Urinary bladder (tissue), 4 donors: ENCODE results near the gene RTN4R. TPM values are rescaled to one million over a fixed set of nuclear protein-coding genes. Genes with fewer than 3 reads are reported as not detected.

Experiments
- DNase-seq: peaks from one replicate; pipeline ENCODE4 v3.0.0-alpha.2; 2015; ENCODE audit errors: extremely low spot score
- H3K27ac ChIP-seq: one replicate; pipeline ENCODE4 v1.5.1; 2013; ENCODE audit warnings: low read depth, mild to moderate bottlenecking, moderate library complexity
- H3K36me3 ChIP-seq: one replicate; pipeline ENCODE4 v1.6.1; 2013; ENCODE audit warnings: mild to moderate bottlenecking, moderate library complexity; ENCODE audit not compliant: insufficient read depth
- H3K4me1 ChIP-seq: one replicate; pipeline ENCODE4 v1.6.1; 2013; ENCODE audit warnings: mild to moderate bottlenecking, moderate library complexity; ENCODE audit not compliant: insufficient read depth
- H3K4me3 ChIP-seq: one replicate; pipeline ENCODE4 v1.5.1; 2013; ENCODE audit warnings: low read depth, low read length
- WGBS: extraction: QIAGEN DNeasy Blood & Tissue Kit; methylation state at CpG from one replicate; pipeline ENCODE4 v1.1.7; 2013; 5-methylcytosine and 5-hydroxymethylcytosine counted together
- polyA plus RNA-seq: library from polyadenylated mRNA; stranded (reverse); fragments of 200-250 nt; gene quantifications from one replicate; pipeline ENCODE4 v1.2.3, GENCODE V29; 2013
- total RNA-seq: library from RNA; depleted of rRNA; stranded (reverse); fragments of >200 nt; gene quantifications from one replicate; pipeline ENCODE4 v1.2.3, GENCODE V29; 2014
- donor health status: healthy with polysubstance abuse.
- donor health status: healthy.

The RTN4R gene
- total and polyA plus RNA-seq, 2 donors, result 1.1 to 3.1 TPM

DNA sequence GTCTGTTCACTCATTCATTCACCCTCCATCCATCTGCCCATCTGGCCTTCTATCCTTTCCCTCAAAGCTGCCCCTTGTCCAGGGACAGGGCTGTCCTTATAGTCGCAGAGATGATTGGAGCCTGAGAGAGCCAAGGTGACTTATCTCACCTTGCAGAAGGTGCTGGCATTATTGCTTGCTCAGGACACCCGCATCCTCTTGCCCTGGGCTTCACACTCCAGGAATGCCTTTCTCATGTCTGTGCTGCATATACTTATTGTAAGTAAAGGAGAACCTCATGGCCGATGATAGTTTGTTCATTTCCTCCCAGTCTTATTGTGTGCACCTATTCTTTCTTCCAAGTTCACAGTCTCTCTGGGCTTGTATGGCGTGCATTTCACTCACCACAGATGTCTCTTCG is 68.2 kb downstream of the RTN4R start:
- Histone ChIP-seq H3K36me3 (no peaks in the 10 kb centered on the region), H3K27ac (no peak overlapping the region), H3K4me3 (no peak overlapping the region), H3K4me1 (no peaks in the 10 kb centered on the region)
- no peak for DNase-seq
- 94% methylated on average over 5 of the region's 5 CpGs for WGBS

DNA sequence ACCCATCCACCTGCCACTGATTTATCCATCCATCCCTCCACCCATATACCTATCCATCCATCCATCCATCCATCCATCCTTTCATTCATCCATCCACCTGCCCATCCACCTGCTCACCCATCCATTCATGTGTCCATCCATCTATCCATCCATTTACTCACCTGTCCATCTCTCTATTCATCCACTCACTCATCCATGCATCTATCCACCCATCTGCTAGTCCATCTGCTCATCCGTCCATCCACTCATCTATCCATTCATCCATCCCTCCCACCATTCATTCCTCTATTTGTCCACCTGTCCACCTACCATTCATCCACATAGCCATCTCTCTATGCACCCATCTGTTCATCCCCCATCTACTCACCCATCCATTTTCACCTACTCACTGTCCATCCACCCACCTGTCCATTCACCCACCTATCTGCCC is 68.7 kb downstream of the RTN4R start:
- Histone ChIP-seq H3K4me1 (no peaks in the 10 kb centered on the region), H3K27ac (no peak overlapping the region), H3K36me3 (no peaks in the 10 kb centered on the region), H3K4me3 (no peak overlapping the region)
- 85% methylated on average over 1 of the region's 1 CpG for WGBS
- no peak for DNase-seq

DNA sequence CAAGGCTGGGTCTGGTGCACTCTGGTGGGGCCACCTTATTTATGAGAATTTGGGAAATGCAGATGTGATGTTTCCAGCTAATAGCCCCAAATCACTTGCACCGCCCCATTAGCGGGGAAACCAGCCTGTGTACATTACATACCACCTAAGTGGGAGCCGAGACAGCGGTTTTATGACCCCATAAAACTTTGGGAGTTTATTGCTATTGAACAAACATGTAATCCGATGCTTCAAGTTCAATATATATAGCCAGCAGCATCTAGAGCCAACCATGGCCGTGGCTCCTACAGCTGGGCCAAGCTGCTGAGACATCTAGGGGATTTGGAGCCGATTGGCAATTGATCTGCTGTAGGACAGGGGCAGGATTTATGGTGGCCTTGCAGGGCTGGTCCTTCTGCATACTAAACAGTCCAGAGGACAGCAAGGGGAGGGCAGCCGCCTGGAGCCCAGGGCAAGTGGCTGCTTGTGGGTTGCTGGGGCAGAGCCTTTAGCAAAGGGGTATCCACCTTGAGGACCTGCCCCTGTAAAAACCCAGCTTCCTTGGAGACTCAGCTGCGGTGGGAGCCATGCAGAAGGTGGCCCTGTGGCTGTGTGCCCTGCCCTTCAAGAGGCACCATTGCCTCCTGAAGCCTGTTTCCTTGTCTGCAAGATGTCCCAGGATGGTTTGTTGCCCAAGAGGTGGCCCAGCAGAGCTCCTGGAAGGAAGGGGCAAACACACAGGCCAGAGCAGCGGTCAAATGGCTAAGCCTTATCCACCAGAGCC is 69.4 kb downstream of the RTN4R start:
- peak; percentile 79 for DNase-seq
- WGBS, result 45% methylated on average over 10 of the region's 10 CpGs
- no peaks in the 10 kb centered on the region for H3K4me1 ChIP-seq
- no peak overlapping the region for H3K4me3 ChIP-seq
- H3K36me3 ChIP-seq, result no peaks in the 10 kb centered on the region
- no peak overlapping the region for H3K27ac ChIP-seq

DNA sequence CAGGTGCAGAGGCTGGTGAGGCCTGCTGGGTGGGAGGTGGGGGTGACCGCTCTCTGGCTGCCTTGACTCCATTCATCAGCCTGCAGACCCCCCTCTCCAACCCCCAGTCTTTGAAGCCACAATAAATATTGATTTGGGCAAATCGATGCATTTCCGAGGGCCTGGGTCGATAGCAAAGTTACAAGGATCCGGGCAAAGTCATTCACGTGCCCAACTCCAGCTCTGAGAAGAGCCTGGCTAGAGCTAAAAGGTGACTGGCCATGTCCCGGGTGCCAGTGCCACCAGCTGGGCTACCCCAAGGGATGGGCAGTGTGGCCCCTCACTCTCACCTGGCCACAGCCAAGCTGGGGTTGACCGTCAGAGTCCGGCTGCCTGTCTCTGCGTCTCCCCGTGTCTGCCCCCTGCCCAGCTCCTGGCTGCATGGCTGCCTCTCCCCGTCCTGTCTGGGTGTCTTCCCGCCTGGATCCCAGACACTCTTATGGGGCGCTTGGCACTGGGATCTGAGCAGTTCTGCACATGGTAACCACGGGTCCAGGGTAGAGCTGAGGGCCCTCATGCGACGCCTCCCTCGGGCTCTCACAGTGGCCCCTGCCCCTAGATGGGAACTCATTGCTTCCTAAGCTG is 70.6 kb downstream of the RTN4R start:
- Histone ChIP-seq H3K4me1 (no peaks in the 10 kb centered on the region), H3K4me3 (no peak overlapping the region), H3K36me3 (no peaks in the 10 kb centered on the region), H3K27ac (no peak overlapping the region)
- DNase-seq, result no peak
- 87% methylated on average over 18 of the region's 18 CpGs for WGBS

DNA sequence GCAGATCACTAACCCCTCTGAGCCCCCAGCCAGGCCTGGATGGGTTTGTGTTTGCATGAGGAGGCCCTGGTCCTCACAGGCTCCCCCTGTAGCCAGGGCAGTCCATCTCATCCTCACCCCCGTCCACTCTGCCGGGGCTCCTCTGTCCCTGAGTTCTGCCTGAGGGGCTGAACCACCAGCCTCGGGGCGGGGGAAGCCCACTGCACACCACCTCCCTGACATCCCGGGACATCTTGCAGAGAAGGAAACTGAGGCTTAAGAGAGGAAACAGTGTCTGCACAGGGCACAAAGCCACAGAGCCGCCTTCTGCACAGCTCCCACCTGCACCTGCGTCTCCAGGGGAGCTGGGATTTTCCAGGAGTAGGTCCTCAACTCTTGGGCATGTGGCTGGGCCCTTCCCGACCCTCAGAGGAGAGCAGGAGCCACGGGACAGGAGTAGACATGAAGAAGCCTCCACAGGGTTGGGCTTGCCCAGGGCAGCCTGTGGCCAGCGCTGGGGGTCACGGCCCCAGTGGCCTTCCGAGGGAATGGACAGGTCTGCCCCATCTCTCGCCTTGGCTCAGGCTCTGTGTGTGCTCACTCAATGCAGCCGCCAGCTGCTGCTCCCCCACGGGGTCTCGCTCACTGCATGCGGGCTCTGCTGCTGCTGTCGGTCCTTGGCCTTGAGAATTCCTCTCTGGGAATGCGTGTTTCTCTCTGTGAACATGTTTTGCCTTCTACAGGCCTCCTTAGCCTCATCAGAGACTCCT is 71.8 kb downstream of the RTN4R start:
- no peak for DNase-seq
- 79% methylated on average over 19 of the region's 19 CpGs for WGBS
- no peaks in the 10 kb centered on the region for H3K36me3 ChIP-seq
- no peaks in the 10 kb centered on the region for H3K4me1 ChIP-seq
- H3K27ac ChIP-seq, result no peak overlapping the region
- H3K4me3 ChIP-seq, result no peak overlapping the region

DNA sequence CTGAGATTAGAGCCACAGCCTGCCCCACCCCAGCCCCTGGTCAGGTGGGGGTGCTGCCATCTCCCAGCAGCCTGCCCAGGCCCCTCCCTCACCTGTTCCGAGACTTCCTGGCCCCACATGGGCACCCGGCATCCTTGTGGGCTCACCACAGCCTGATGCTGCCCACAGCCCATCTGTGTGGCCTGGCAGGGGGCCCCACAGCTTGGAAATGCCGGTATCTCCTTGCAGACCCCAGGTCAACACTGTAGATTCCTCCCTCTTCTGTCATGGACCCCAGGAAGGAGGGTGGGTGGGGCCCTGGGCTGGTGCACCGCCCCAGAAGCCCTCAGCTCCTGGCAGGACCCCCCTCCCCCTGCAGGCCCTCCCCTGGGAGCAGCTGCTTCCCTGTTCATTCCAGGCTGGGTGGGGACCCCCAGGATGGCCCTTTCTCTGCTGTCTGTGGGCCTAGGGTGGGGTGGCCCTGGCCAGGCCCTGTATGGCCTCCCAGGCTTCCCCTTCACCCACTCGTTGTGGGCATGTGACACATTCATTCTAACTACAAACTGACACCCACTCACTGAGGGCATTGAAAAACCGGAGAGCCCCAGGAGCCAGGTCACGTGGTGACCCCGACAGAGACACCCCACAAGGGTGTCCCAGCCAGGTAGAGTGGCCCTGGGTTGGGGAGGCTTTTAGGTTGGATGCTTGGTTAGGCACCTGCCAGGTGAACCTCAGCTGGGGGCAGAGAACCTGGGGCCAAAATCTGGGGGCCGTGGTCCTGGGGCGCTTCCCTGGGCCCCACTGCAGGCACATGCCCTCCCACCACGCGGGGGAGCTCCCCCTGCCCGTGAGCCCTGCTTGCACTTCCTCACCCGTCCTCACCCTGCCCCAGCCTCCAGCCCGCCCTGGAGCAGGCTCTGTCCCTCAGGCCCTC is 73.2 kb downstream of the RTN4R start:
- no peak overlapping the region for H3K4me3 ChIP-seq
- no peaks in the 10 kb centered on the region for H3K36me3 ChIP-seq
- WGBS, result 78% methylated on average over 15 of the region's 15 CpGs

DNA sequence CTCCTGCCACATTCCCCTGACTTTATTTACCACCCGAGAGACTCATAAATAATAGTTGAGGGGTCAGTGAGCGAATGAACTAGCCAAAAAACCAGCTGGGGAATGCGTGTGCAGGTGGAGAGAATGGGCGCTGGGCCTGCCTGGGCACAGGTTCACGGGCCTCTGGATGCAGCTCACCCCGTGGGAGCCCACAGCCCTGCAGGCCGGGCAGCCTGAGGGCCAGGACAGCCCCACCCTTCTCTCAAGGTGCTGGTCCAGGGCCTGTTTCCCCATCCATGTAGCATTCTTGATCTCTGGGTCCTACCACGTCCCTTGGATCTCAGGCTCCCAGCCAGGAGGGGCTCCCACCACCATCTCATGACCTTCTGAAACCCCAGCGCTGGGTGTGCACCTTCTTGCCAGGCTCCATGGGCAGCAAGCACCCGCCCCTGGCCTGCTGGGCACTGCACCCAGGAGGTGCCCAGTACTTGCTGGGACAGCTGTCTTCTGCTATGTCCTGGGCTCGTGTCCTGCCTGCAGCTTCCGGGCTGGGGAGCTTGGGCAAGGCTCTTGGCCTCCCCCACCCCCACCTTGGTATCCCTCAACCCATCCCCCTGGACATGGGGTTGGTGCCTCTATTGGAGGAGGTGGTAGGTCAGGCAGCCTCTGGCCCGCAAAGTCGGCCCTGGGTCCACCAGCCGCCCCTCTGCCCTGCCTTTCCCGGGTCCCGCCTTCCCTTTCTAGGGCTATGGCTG is 74.2 kb downstream of the RTN4R start:
- no peak for DNase-seq
- Histone ChIP-seq H3K27ac (no peak overlapping the region), H3K4me3 (no peak overlapping the region), H3K4me1 (no peaks in the 10 kb centered on the region), H3K36me3 (no peaks in the 10 kb centered on the region)
- 90% methylated on average over 17 of the region's 17 CpGs for WGBS

More for the DNA sequence above, 73.2 kb downstream of the RTN4R start:
- Histone ChIP-seq H3K27ac (no peak overlapping the region), H3K4me1 (no peaks in the 10 kb centered on the region)
- DNase-seq, result no peak

DNA sequence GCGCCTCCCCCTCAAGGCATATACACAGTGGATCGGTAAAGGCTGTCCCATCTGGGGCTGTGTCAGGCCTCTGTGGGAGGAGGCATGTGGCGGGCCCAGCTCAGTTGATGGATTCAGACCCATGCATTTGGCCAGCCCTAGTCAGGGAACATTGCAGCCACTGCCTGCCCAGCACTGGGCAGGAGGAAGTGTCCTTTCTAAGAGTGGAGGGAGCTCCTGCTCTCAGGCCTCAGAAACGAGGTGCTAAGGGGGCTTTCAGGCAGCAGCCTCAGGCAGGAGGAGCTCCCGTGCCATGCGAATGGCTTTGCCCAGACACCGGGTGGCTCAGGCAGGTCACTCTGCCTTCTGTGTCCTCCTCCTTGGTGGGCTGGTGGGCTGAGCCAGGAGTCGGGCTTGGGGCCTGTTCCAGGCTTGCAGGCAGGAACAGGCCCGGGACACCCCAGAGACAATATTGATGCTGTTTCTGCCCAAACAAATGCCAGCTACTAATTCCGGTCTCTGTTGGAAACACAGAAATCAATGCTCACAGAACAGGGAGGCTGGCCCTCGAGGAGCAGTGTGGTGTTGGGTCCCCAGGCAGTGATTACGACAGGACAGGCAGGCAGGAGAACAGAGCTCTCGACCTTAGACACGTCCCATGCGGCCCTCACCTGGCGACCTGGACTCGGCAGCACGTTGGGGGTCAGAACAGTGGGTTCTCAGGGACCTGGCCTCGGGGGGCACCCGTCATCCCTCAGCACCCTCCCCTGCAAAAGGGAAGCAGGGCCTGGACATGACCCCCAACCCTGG is 75.0 kb downstream of the RTN4R start:
- WGBS, result 84% methylated on average over 20 of the region's 20 CpGs
- H3K36me3 ChIP-seq, result no peaks in the 10 kb centered on the region
- H3K27ac ChIP-seq, result no peak overlapping the region
- no peaks in the 10 kb centered on the region for H3K4me1 ChIP-seq
- H3K4me3 ChIP-seq, result no peak overlapping the region
- DNase-seq, result no peak

DNA sequence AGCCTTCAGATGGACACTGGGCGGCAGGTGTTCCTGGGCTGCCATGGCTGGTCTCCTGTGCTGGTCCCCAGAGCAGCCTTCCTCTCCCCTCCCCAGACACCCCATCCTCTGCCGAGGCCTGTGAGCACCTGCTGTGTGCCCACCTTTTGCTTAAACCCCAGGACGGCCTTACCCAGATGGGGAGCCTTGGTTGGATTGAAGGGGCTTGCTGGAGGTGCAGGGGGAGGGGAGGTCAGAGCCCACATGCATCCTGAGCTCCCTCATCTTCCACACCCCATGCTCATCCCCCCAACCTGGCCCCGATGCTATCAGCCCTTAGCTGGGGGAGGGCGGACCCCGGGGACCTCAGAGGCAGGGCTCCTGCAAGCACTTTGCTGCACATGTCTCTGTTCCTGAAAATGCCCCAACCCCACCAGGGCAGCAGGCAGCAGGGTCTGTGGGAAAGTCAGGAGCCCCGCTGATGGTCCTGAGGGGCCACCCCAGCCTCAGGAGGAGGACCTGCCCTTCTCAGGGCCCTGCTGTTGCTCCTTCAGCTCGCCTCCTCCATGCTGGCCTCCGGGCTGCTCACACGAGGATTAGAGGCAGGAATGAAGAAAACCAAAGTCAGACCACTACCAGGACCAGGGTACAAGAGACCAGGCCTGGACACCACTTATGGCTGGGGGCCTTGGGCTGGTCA is 75.7 kb downstream of the RTN4R start:
- no peak overlapping the region for H3K4me3 ChIP-seq
- no peak overlapping the region for H3K27ac ChIP-seq
- 88% methylated on average over 10 of the region's 10 CpGs for WGBS
- H3K36me3 ChIP-seq, result no peaks in the 10 kb centered on the region
- no peak for DNase-seq
- no peaks in the 10 kb centered on the region for H3K4me1 ChIP-seq

DNA sequence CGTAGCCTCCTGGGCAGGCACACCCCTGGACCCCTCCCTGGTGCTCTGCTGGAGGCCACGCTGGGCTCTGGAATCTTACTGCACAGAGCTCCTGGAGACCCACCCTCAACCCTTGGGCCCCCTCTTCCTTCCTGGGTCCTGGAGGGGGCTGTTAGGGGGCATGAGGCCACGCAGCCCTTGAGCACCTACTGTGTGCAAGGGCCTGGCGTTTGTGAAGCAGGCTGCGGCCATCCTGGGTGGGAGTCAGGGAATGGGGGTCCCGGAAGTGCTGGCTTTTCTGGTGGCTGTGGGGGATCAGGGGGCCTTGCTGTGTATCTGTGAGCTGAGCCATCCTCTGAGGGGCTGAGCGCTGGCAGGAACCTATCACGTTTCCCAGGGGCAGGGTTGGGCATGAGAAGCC is 76.3 kb downstream of the RTN4R start:
- Histone ChIP-seq H3K36me3 (no peaks in the 10 kb centered on the region), H3K4me1 (no peaks in the 10 kb centered on the region), H3K4me3 (no peak overlapping the region), H3K27ac (no peak overlapping the region)
- DNase-seq, result no peak
- 86% methylated on average over 8 of the region's 8 CpGs for WGBS
